ENCODE measurements around the gene NBEAL1.
"Not testable (repeated sequence)": the region's sequence is repeated elsewhere in the genome, so short reads cannot be mapped to it uniquely, and the experiment has no call there.

Gene NBEAL1

DNA sequence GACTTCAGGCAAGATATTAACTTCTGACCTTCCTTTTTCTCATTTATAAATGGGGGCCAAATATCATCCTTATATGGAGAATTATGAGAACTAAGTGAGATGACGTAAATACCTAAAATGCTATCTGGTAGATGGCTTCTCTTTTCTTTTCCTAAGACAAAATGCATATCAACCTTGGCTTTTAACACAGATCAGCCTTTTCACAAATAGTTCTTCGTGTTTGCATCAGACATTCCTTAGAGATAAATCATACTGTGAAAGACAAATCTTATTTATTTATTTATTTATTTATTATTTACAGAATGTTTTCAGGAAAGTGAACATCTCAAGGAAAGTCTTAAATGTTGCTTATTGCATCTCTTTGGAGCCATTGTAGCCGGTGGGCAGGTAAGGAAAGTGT, 62.8 kb downstream of the NBEAL1 start:
- H3K27me3 ChIP-seq (ENCODE audit: control insufficient read depth, insufficient read depth, low read length) = no peaks in the 10 kb centered on the region
- H3K4me1 ChIP-seq (ENCODE audit: control insufficient read depth, insufficient read depth, low read length) = no peaks in the 10 kb centered on the region
- H3K9ac ChIP-seq (ENCODE audit: low read depth, low read length) = no peak overlapping the region
- H3K36me3 ChIP-seq (ENCODE audit: control insufficient read depth, insufficient read depth, low read length) = no peaks in the 10 kb centered on the region
- no peaks in the 10 kb centered on the region for H3K9me3 ChIP-seq (ENCODE audit: control insufficient read depth, insufficient read depth, low read length)
- H3K4me3 ChIP-seq (ENCODE audit: low read depth, low read length) = no peak overlapping the region

GRCh38 chr2:203080447-203081045, 65.9 kb downstream of the NBEAL1 start:
- Histone ChIP-seq H3K9ac (ENCODE audit: low read depth, low read length) (no peak overlapping the region), H3K36me3 (ENCODE audit: control insufficient read depth, insufficient read depth, low read length) (no peaks in the 10 kb centered on the region), H3K27me3 (ENCODE audit: control insufficient read depth, insufficient read depth, low read length) (no peaks in the 10 kb centered on the region), H3K9me3 (ENCODE audit: control insufficient read depth, insufficient read depth, low read length) (no peaks in the 10 kb centered on the region), H3K4me1 (ENCODE audit: control insufficient read depth, insufficient read depth, low read length) (no peaks in the 10 kb centered on the region), H3K4me3 (ENCODE audit: low read depth, low read length) (no peak overlapping the region)

- Histone ChIP-seq H3K9ac (ENCODE audit: low read depth, low read length) (no peak overlapping the region), H3K36me3 (ENCODE audit: control insufficient read depth, insufficient read depth, low read length) (no peaks in the 10 kb centered on the region), H3K9me3 (ENCODE audit: control insufficient read depth, insufficient read depth, low read length) (no peaks in the 10 kb centered on the region), H3K4me3 (ENCODE audit: low read depth, low read length) (no peak overlapping the region), H3K4me1 (ENCODE audit: control insufficient read depth, insufficient read depth, low read length) (no peaks in the 10 kb centered on the region), H3K27me3 (ENCODE audit: control insufficient read depth, insufficient read depth, low read length) (no peaks in the 10 kb centered on the region)
These were observed 68.7 kb downstream of the NBEAL1 start for GRCh38 chr2:203083328-203083727.

- not testable (repeated sequence) for H3K4me1 ChIP-seq (ENCODE audit: control insufficient read depth, insufficient read depth, low read length); H3K4me3 ChIP-seq (ENCODE audit: low read depth, low read length); H3K9me3 ChIP-seq (ENCODE audit: control insufficient read depth, insufficient read depth, low read length); H3K36me3 ChIP-seq (ENCODE audit: control insufficient read depth, insufficient read depth, low read length); H3K9ac ChIP-seq (ENCODE audit: low read depth, low read length); H3K27me3 ChIP-seq (ENCODE audit: control insufficient read depth, insufficient read depth, low read length)
These were observed 71.7 kb downstream of the NBEAL1 start for GRCh38 chr2:203086381-203086780.

GRCh38 chr2:203090721-203091120, 76.0 kb downstream of the NBEAL1 start:
- not testable (repeated sequence) for H3K27me3 ChIP-seq (ENCODE audit: control insufficient read depth, insufficient read depth, low read length); H3K36me3 ChIP-seq (ENCODE audit: control insufficient read depth, insufficient read depth, low read length); H3K4me1 ChIP-seq (ENCODE audit: control insufficient read depth, insufficient read depth, low read length); H3K9me3 ChIP-seq (ENCODE audit: control insufficient read depth, insufficient read depth, low read length); H3K9ac ChIP-seq (ENCODE audit: low read depth, low read length); H3K4me3 ChIP-seq (ENCODE audit: low read depth, low read length)

DNA sequence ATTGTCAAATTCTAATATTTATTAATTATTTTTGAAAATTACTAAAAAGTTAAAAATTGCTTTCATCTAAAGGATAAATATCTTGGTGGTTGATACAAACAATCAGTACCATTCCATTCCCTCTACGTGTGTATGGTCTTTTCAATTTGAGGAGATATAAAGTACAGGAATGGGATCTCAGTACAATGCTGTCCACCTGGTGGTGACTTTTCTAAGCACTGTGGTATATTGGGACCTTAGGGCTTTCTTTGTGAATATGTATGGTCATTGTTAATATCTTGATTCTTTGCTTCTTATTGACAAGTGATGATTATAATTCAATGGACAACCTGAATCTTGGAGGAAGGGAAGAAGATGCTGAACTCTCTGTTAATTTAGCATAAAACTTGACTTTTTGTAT, 83.1 kb downstream of the NBEAL1 start:
- Histone ChIP-seq H3K36me3 (ENCODE audit: control insufficient read depth, insufficient read depth, low read length) (no peaks in the 10 kb centered on the region), H3K4me1 (ENCODE audit: control insufficient read depth, insufficient read depth, low read length) (no peaks in the 10 kb centered on the region)

GRCh38 chr2:203102357-203102756, 87.7 kb downstream of the NBEAL1 start:
- H3K27me3 ChIP-seq (ENCODE audit: control insufficient read depth, insufficient read depth, low read length); H3K9ac ChIP-seq (ENCODE audit: low read depth, low read length); H3K4me3 ChIP-seq (ENCODE audit: low read depth, low read length); H3K4me1 ChIP-seq (ENCODE audit: control insufficient read depth, insufficient read depth, low read length); H3K36me3 ChIP-seq (ENCODE audit: control insufficient read depth, insufficient read depth, low read length); H3K9me3 ChIP-seq (ENCODE audit: control insufficient read depth, insufficient read depth, low read length): not testable (repeated sequence)

More for the DNA sequence above, 83.1 kb downstream of the NBEAL1 start:
- no peaks in the 10 kb centered on the region for H3K9me3 ChIP-seq (ENCODE audit: control insufficient read depth, insufficient read depth, low read length)
- H3K27me3 ChIP-seq (ENCODE audit: control insufficient read depth, insufficient read depth, low read length) = no peaks in the 10 kb centered on the region
- no peak overlapping the region for H3K9ac ChIP-seq (ENCODE audit: low read depth, low read length)
- H3K4me3 ChIP-seq (ENCODE audit: low read depth, low read length) = no peak overlapping the region

DNA sequence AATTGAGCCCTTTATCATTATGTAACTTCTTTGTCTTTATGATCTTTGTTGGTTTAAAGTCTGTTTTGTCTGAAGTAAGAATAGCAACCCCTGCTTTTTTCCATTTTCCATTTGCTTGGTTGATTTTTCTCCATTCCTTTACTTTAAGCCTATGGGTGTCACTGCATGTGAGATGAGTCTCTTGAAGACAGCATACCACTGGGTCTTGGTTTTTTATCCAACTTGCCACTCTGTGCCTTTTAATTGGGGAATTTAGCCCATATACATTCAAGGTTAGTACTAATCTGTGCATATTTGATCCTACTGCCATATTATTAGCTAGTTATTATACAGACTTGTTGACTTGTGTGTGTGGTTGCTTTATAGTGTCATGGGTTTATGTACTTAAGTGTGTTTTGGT, 89.6 kb downstream of the NBEAL1 start:
- H3K36me3 ChIP-seq (ENCODE audit: control insufficient read depth, insufficient read depth, low read length) = peaks cover 5% of the 10 kb centered on the region
- H3K4me3 ChIP-seq (ENCODE audit: low read depth, low read length) = no peak overlapping the region
- H3K9me3 ChIP-seq (ENCODE audit: control insufficient read depth, insufficient read depth, low read length) = no peaks in the 10 kb centered on the region
- H3K4me1 ChIP-seq (ENCODE audit: control insufficient read depth, insufficient read depth, low read length) = no peaks in the 10 kb centered on the region
- H3K27me3 ChIP-seq (ENCODE audit: control insufficient read depth, insufficient read depth, low read length) = no peaks in the 10 kb centered on the region
- no peak overlapping the region for H3K9ac ChIP-seq (ENCODE audit: low read depth, low read length)

DNA sequence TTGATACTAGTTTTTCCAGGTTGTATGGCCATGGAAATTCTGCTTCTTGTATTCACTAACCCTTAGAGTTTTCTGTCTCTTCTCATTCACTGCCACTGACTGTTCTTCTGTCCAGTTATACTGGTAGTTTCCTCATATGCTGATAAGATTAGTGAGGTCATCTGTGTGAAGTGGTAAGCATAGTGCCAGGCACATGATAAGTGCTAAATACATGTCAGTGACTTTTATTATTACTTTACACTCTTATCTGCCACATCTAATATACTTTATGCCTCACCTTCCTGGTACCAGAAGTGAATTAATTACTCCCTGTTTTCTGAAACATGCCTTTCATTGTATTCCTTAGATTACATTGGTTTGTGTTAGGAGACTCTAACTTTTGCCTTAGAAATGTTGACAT, 91.3 kb downstream of the NBEAL1 start:
- no peaks in the 10 kb centered on the region for H3K9me3 ChIP-seq (ENCODE audit: control insufficient read depth, insufficient read depth, low read length)
- peaks cover 5% of the 10 kb centered on the region for H3K36me3 ChIP-seq (ENCODE audit: control insufficient read depth, insufficient read depth, low read length)
- no peak overlapping the region for H3K9ac ChIP-seq (ENCODE audit: low read depth, low read length)
- no peaks in the 10 kb centered on the region for H3K27me3 ChIP-seq (ENCODE audit: control insufficient read depth, insufficient read depth, low read length)
- no peak overlapping the region for H3K4me3 ChIP-seq (ENCODE audit: low read depth, low read length)
- no peaks in the 10 kb centered on the region for H3K4me1 ChIP-seq (ENCODE audit: control insufficient read depth, insufficient read depth, low read length)

DNA sequence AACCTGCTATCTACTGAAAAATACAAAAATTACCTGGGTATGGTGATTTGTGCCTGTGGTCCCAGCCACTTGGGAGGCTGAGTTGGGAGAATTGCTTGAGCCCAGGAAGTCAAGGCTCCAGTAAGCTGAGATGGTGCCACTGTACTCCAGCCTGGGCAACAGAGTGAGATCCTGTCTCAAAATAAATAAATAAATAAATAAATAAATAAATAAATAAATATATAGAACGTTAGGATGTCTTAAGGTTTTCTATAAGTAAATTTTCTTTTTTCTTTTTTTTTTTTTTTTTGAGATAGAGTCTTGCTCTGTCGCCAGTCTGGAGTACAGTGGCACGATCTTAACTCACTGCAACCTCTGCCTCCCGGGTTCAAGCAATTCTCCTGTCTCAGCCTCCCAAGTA, 95.8 kb downstream of the NBEAL1 start:
- H3K4me1 ChIP-seq (ENCODE audit: control insufficient read depth, insufficient read depth, low read length); H3K9ac ChIP-seq (ENCODE audit: low read depth, low read length); H3K9me3 ChIP-seq (ENCODE audit: control insufficient read depth, insufficient read depth, low read length); H3K4me3 ChIP-seq (ENCODE audit: low read depth, low read length); H3K36me3 ChIP-seq (ENCODE audit: control insufficient read depth, insufficient read depth, low read length); H3K27me3 ChIP-seq (ENCODE audit: control insufficient read depth, insufficient read depth, low read length): not testable (repeated sequence)

DNA sequence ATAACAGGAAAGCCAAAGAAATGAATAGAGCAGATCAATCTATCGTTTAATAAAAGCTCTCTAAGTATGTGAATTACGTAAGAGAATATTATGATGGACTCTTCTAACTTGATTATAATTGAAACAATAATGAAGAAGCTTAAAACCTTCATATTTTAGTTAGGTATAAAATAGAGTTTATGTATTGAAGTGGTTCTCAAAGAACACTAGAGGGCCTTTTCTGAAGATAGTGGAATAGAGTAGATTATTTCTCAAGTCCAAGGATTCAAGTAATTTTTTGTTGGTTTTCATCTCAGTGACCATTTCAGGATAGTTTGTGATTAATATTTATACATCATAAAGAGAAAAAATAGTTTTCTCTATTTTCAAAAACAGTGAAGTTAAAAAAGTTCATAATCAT, 97.7 kb downstream of the NBEAL1 start:
- peaks cover 9% of the 10 kb centered on the region for H3K36me3 ChIP-seq (ENCODE audit: control insufficient read depth, insufficient read depth, low read length)

DNA sequence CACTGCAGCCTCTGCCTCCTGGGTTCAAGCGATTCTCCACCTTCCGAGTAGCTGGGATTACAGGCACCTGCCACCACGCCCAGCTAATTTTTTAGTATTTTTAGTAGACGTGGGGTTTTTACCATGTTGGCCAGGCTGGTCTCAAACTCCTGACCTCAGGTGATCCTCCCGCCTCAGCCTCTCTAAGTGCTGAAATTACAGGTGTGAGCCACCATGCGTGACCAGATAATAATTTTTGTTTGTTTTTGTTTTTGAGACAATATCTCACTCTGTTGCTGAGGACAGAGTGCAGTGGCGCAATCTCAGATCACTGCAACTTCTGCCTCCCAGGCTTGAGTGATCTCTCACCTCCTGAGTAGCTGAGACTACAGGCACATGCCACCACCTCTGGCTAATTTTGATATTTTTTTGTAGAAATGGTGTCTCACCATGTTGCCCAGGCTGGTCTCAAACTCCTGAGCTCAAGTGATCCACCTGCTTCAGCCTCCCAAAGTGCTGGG, 100.6 kb downstream of the NBEAL1 start:
- not testable (repeated sequence) for H3K4me1 ChIP-seq (ENCODE audit: control insufficient read depth, insufficient read depth, low read length); H3K9me3 ChIP-seq (ENCODE audit: control insufficient read depth, insufficient read depth, low read length); H3K36me3 ChIP-seq (ENCODE audit: control insufficient read depth, insufficient read depth, low read length); H3K9ac ChIP-seq (ENCODE audit: low read depth, low read length); H3K27me3 ChIP-seq (ENCODE audit: control insufficient read depth, insufficient read depth, low read length); H3K4me3 ChIP-seq (ENCODE audit: low read depth, low read length)

More for the DNA sequence above, 97.7 kb downstream of the NBEAL1 start:
- Histone ChIP-seq H3K4me3 (ENCODE audit: low read depth, low read length) (no peak overlapping the region), H3K9me3 (ENCODE audit: control insufficient read depth, insufficient read depth, low read length) (no peaks in the 10 kb centered on the region), H3K9ac (ENCODE audit: low read depth, low read length) (no peak overlapping the region), H3K4me1 (ENCODE audit: control insufficient read depth, insufficient read depth, low read length) (no peaks in the 10 kb centered on the region), H3K27me3 (ENCODE audit: control insufficient read depth, insufficient read depth, low read length) (no peaks in the 10 kb centered on the region)

Data from iPS-15b (cell line).